PC-9 (cell line): ENCODE measurements around the gene CDC7.
"Not testable (repeated sequence)": the region's sequence is repeated elsewhere in the genome, so short reads cannot be mapped to it uniquely, and the experiment has no call there.

Experiments
- CTCF ChIP-seq: fragments of 200-600 bp; sonication (generic); conservative IDR thresholded peaks from 2 replicates; pipeline ENCODE4 v1.6.1; 2017; ENCODE audit warnings: mixed run types, antibody characterized with exemption, mild to moderate bottlenecking, moderate library complexity
- EZH2 ChIP-seq: fragments of 200-600 bp; sonication (generic); IDR thresholded peaks from 2 replicates; pipeline ENCODE4 v1.8.0; 2017; ENCODE audit warnings: antibody characterized with exemption, low read depth

GRCh38 chr1:91465350-91465749, 35.3 kb upstream of the CDC7 start:
- not testable (repeated sequence) for TF ChIP-seq CTCF, EZH2
